SH-SY5Y (cell line): ENCODE results near the gene ARHGAP6.

Experiments used
- GATA2 ChIP-seq: IDR thresholded peaks from 2 replicates; pipeline ENCODE4 v1.6.1; 2011; ENCODE audit warnings: mild to moderate bottlenecking, low read depth, low read length
- GATA3 ChIP-seq: IDR thresholded peaks from 2 replicates; pipeline ENCODE4 v1.6.1; 2011; ENCODE audit warnings: low read depth, mild to moderate bottlenecking, low read length, moderate library complexity

GRCh38 chrX:11575332-11575731, 90.4 kb downstream of the ARHGAP6 start:
- TF ChIP-seq GATA3 (no peak), GATA2 (no peak)
